ENCODE data around the gene CDKN1B. TPM values are rescaled to one million over a fixed set of nuclear protein-coding genes. Genes with fewer than 3 reads are reported as not detected.

CDKN1B gene
- total and polyA plus RNA-seq, 2 of the 13 experiments (the other 11 are each of a cell fraction or from before 2014, with no cell fraction given): 20.1 to 37.2 TPM

- TF ChIP-seq PHF21A (CRISPR knock-in tag; IDR thresholded peaks at IDR 0.05) (0 out of 2 replicates have a peak, but pooled peaks have one; percentile 14), TGIF2 (CRISPR knock-in tag; IDR thresholded peaks at IDR 0.05) (peak; percentile 46; the same call in 1 of the 2 replicates), SNRNP70 (IDR thresholded peaks at IDR 0.05; ENCODE audit: low read depth, low read length) (no peak), ZNF781 (CRISPR knock-in tag; IDR thresholded peaks at IDR 0.05; ENCODE audit: borderline replicate concordance, not compliant biosample characterization) (no peak), TBX2 (CRISPR knock-in tag; IDR thresholded peaks at IDR 0.05; ENCODE audit: borderline replicate concordance) (0 out of 2 replicates have a peak, but pooled peaks have one; percentile 28), PRDM10 (CRISPR knock-in tag; IDR thresholded peaks at IDR 0.05; ENCODE audit: low read depth) (peak; percentile 44; the same call in 1 of the 2 replicates), ZNF121 (CRISPR knock-in tag; IDR thresholded peaks at IDR 0.05) (no peak), ZNF569 (CRISPR knock-in tag; IDR thresholded peaks at IDR 0.05; ENCODE audit: borderline replicate concordance) (0 out of 2 replicates have a peak, but pooled peaks have one; percentile 21)
These were observed 1.6 kb upstream of the CDKN1B start (continued) for GRCh38 chr12:12715459-12716150.
